T47D (cell line): ENCODE results near the gene NFE2L3.
"Not testable (repeated sequence)": the region's sequence is repeated elsewhere in the genome, so short reads cannot be mapped to it uniquely, and the experiment has no call there.

Experiments used
- DNase-seq, 2 experiments: peaks; one replicate each; pipeline versions ENCODE4 v3.0.0 to v3.0.0-alpha.2; 2011 to 2012; ENCODE audit warnings: low read depth in 1 of 2, low spot score in 1 of 2
- JUND ChIP-seq: IDR thresholded peaks from 2 replicates; pipeline ENCODE4 v1.6.1; 2012; ENCODE audit warnings: low read depth
- in situ Hi-C: cut with HindIII; loops from 2 replicates; pipeline ENCODE4 v1.10.0; 2016; ENCODE audit warnings: low sequenced_read_pairs, low pct_unique_long_range_greater_than_20kb

The NFE2L3 gene

GRCh38 chr7:26187380-26188205 lies 35.6 kb downstream of the NFE2L3 start:
- no peak; the same call in 1 of the 2 replicates for TF ChIP-seq JUND
- peak in 1 of 2 experiments; percentile 51 for DNase-seq
- in situ Hi-C loops = no loop called here

GRCh38 chr7:26188206-26188956 lies 36.4 kb downstream of the NFE2L3 start:
- no peak for TF ChIP-seq JUND
- peak in 1 of 2 experiments; percentile 47 for DNase-seq
- in situ Hi-C loops = no loop called here

DNA sequence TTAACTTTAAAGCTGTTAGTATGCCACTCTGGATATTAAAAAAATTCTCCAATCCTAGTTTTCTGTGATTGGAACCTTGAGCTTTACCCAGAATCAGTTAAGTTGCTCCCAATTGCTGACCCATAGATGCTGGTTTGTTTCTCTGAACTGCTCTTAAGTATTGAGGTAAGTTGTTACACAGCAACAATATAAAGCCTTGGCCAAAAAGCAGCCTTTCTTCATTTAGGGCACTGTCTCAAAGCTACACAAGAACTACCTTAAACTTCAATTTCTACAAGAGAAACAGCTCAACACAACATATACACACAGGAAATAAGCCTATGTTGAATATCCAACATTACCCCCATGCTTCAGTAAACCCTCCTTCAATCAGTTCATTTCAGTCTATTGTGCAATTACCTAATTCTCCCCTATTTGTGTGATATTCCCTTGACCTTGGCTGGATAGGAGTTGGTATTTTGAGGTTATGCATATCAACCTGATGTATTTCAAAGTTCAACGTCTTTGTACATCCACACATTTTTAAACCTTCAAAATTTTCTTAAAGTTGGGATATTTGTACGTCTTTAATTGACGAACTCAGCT lies 37.1 kb downstream of the NFE2L3 start:
- DNase-seq = no peak
- no peak for TF ChIP-seq JUND
- in situ Hi-C loops = no loop called here

- DNase-seq = no peak
- in situ Hi-C loops = no loop called here
- TF ChIP-seq JUND = no peak
Observed at GRCh38 chr7:26189697-26190096, 37.7 kb downstream of the NFE2L3 start.

- DNase-seq = no peak
- in situ Hi-C loops = no loop called here
- no peak for TF ChIP-seq JUND
Observed at GRCh38 chr7:26190417-26190869, 38.4 kb downstream of the NFE2L3 start.

DNA sequence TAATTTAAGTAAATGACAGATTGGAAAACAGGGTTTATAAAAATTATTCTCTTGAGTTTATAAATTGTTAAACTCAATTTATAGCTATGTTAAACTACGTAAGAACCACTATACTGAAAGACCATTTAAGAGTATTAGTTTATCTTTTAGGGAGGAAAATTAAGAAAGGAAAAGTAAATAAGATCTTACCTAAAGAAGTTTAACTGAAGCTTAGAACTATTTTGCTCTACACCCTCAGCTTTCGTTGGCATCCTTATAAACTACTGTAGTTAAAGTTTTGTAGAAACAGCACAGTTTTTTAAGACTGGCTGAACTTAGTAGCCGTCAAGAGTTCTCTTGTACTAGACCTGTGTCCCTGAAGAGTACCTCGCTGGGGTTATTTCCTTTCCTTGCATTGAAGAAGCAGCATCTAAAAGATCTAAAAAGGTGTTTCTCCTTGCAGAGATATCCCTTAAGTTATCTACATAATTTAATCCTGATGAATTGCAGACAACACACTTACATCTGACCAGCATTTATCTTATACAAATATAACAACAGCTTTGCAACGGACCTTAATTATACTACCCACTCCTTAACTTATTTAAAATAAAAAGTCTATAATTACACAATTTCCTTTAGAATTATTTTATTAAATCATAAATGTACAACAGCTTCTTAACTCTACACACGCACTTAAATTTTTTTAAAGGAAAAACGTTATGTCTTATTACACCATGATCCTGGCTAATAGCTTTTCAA lies 39.4 kb downstream of the NFE2L3 start:
- TF ChIP-seq JUND = no peak
- DNase-seq = no peak
- in situ Hi-C loops = no loop called here

GRCh38 chr7:26191974-26192479 lies 40.0 kb downstream of the NFE2L3 start:
- in situ Hi-C loops = no loop called here
- no peak for TF ChIP-seq JUND
- no peak for DNase-seq

GRCh38 chr7:26192485-26193087 lies 40.6 kb downstream of the NFE2L3 start:
- in situ Hi-C loops = no loop called here
- no peak for DNase-seq
- no peak for TF ChIP-seq JUND

DNA sequence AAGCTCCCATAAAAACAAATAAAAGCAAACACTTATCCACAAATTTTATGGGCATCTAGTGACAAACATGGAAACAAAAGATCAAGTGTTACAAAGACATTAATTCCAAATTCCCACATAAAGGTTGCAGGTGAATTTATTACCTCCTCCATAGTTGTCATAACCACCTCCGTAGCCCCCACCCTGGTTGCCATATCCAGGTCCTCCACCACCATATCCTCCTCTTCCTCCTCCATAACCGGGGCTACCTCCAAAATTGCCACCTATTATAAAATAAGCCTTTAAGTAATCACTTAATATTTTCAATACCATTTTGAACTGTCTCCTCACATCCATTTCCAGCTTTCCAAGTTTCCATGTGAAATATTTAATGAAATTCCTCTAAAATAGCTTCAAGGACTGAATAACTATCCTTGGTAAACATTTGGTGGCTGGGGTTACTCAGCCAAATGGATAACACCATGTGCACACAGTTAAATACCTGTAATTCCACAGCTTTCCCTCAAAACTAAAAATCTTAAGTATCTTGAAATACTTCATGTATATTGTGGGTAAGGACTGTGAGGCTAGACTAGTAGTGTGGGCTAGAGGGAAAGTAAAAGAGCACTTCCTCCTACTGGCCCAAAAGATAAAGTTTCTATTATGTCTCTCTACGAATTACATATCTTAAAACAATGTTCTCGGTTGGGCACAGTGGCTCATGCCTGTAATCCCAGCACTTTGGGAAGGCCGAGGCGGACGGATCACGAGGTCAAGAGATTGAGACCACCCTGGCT lies 41.6 kb downstream of the NFE2L3 start:
- DNase-seq = no peak
- in situ Hi-C loops = no loop called here
- no peak for TF ChIP-seq JUND

DNA sequence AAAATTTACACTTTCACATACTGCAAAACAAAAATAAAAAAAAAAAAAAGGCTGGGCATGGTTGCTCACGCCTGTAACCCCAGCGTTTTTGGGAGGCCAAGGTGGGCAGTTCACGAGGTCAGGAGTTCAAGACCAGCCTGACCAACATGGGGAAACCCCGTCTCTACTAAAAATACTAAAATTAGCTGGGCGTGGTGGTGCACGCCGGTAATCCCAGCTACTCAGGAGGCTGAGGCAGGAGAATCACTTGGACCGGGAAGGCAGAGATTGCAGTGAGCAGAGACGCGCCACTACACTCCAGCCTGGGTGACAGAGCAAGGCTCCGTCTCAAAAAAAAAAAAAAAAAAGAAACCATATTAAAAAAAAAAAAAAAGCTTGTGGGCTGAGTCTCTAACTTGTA lies 42.8 kb downstream of the NFE2L3 start:
- DNase-seq, in situ Hi-C loops: not testable (repeated sequence)

DNA sequence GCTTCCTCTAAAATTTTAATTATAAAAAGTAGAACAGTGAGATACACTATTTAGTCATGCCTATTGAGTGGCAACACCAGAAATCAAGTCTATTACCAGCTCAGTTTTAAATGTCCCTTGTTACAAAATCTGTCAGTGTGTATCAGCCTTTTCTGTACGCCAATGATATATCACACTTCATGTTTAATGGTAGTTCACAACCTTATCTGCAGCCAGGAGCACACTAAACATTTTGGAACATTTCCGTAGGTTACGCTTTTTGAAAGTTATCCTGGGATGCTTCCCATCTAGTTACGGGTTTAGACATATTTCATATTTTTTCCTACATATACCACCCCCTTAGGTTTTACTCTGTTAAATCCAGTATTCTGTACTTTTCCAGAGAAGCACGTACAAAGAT lies 43.2 kb downstream of the NFE2L3 start:
- no peak for DNase-seq
- in situ Hi-C loops = no loop called here
- TF ChIP-seq JUND = no peak; the same call in 1 of the 2 replicates
